Esophagus muscularis mucosa (tissue), 4 donors: ENCODE data around the gene SGCE. TPM values are rescaled to one million over a fixed set of nuclear protein-coding genes. Genes with fewer than 3 reads are reported as not detected.
A peak's percentile ranks its signal among the peaks of the same experiment; 100 is the strongest.

ENCODE experiments used
- DNase-seq: peaks from one replicate; pipeline ENCODE4 v3.0.0-alpha.2; 2017; ENCODE audit errors: extremely low spot score
- H3K27ac ChIP-seq, 4 donors: fragments of 200-600 bp; sonication (generic); replicated peaks in 1 of 4; 1 replicate in 3 of 4; 2 replicates in 1 of 4; pipeline ENCODE4 v1.5.1; 2016 to 2019; ENCODE audit warnings: mild to moderate bottlenecking in 1 of 4
- H3K27me3 ChIP-seq, 4 donors: fragments of 200-600 bp; sonication (generic); one replicate each; pipeline versions ENCODE4 v1.5.1 to v1.6.0; 2016 to 2019
- H3K36me3 ChIP-seq, 4 donors: fragments of 200-600 bp; sonication (generic); one replicate each; pipeline ENCODE4 v1.5.1; 2016 to 2019
- H3K4me1 ChIP-seq, 4 donors: fragments of 200-600 bp; sonication (generic); one replicate each; pipeline ENCODE4 v1.5.1; 2016 to 2019
- H3K4me3 ChIP-seq, 4 donors: fragments of 200-600 bp; sonication (generic); 1 replicate in 2 of 4; 2 replicates in 2 of 4; pipeline ENCODE4 v1.5.1; 2016 to 2019; ENCODE audit warnings: mild to moderate bottlenecking in 4 of 4, moderate library complexity in 1 of 4
- H3K9me3 ChIP-seq, 4 donors: fragments of 200-600 bp; sonication (generic); 1 replicate in 3 of 4; 2 replicates in 1 of 4; pipeline ENCODE4 v1.5.1; 2016 to 2019
- CTCF ChIP-seq, 3 experiments: fragments of 200-600 bp in 2 of 3; fragments of 450-650 bp in 1 of 3; sonication (generic) in 2 of 3; IDR thresholded peaks; one replicate each; pipeline ENCODE4 v1.5.1; 2017 to 2019; ENCODE audit warnings: antibody characterized with exemption in 3 of 3, mild to moderate bottlenecking in 2 of 3, moderate library complexity in 1 of 3
- EP300 ChIP-seq: sonication (generic); formaldehyde crosslinking; IDR thresholded peaks from one replicate; pipeline ENCODE4 v1.6.1; 2017; ENCODE audit warnings: antibody characterized with exemption
- POLR2A ChIP-seq: fragments of 450-650 bp; IDR thresholded peaks from one replicate; pipeline ENCODE4 v1.6.1; 2017; ENCODE audit warnings: antibody characterized with exemption, moderate library complexity, mild to moderate bottlenecking, low read depth
- POLR2AphosphoS5 ChIP-seq, 2 donors: sonication (generic); formaldehyde crosslinking; IDR thresholded peaks; one replicate each; pipeline ENCODE4 v1.6.1; 2017; ENCODE audit warnings: antibody characterized with exemption in 2 of 2
- WGBS: methylation state at CpG from one replicate; pipeline ENCODE4 v1.1.5; 2018; 5-methylcytosine and 5-hydroxymethylcytosine counted together
- intact Hi-C: fragments of 100-400 bp; cut with DNase I; formaldehyde crosslinking; loops from one replicate; pipeline ENCODE4 v1.15.1; 2023
- total RNA-seq, 4 donors: library from RNA; depleted of rRNA; stranded (reverse); fragments of >200 nt; gene quantifications; one replicate each; pipeline versions ENCODE4 v1.1.0 to v1.2.1, GENCODE V29; 2016

The SGCE gene
- total RNA-seq, 4 donors from 2014 or later = 72.6 to 135 (median 88.1) TPM

- peak; percentile 83 for DNase-seq
- no peak for TF ChIP-seq POLR2A
- no peak for TF ChIP-seq EP300
- TF ChIP-seq CTCF (IDR thresholded peaks at IDR 0.05) = no peak
- TF ChIP-seq POLR2AphosphoS5 (IDR thresholded peaks at IDR 0.05) = no peak
- 71% methylated on average over 36 of the region's 36 CpGs for WGBS
- Histone ChIP-seq H3K36me3 (no peaks in the 10 kb centered on the region), H3K9me3 (no peaks in the 10 kb centered on the region), H3K4me1 (peaks cover 3 to 25% (median 16%) of the 10 kb centered on the region in 4 donors), H3K4me3 (peak overlapping the region; percentile 67 to 82 (median 74)), H3K27ac (peak overlapping the region in 3 of 4 donors; percentile 78 to 86 (median 84)), H3K27me3 (peaks cover 0 to 3% (median 0%) of the 10 kb centered on the region in 4 donors)
- intact Hi-C loops = loop anchor here (5.0 kb wide), 1 partner anchor 205 kb away; no protein-coding TSS in a partner anchor
These were observed 1.2 kb upstream of the SGCE start for GRCh38 chr7:94656925-94657731.

DNA sequence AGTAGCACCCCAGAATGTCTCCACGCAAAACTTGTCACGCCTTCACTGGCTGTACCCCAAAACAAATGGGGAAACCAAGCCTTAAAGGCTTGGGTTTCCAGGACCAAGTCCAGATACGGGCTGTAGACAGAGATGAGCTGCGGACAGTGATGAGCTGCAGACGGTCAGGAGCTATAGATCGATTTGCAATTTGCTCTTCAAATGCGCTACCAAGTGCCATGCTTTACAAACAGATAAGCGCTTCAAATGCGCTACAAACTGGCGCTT, 658 bp upstream of the SGCE start:
- H3K4me3 ChIP-seq = peak overlapping the region; percentile 67 to 82 (median 74)
- H3K27ac ChIP-seq = peak overlapping the region; percentile 78 to 86 (median 82)
- H3K9me3 ChIP-seq = no peaks in the 10 kb centered on the region
- H3K4me1 ChIP-seq = peaks cover 3 to 25% (median 16%) of the 10 kb centered on the region in 4 donors
- intact Hi-C loops = loop anchor here (5.0 kb wide), 1 partner anchor 204 kb away; no protein-coding TSS in a partner anchor
- 49% methylated on average over 10 of the region's 10 CpGs for WGBS
- H3K27me3 ChIP-seq = peaks cover 0 to 3% (median 0%) of the 10 kb centered on the region in 4 donors
- TF ChIP-seq POLR2A (no peak), EP300 (no peak), POLR2AphosphoS5 (IDR thresholded peaks at IDR 0.05) (no peak), CTCF (IDR thresholded peaks at IDR 0.05) (no peak)
- H3K36me3 ChIP-seq = no peaks in the 10 kb centered on the region
- no peak for DNase-seq

- TF ChIP-seq POLR2AphosphoS5 (IDR thresholded peaks at IDR 0.05) (no peak), CTCF (IDR thresholded peaks at IDR 0.05) (no peak), EP300 (no peak), POLR2A (no peak)
- DNase-seq = no peak
- H3K4me1 ChIP-seq = peaks cover 3 to 28% (median 17%) of the 10 kb centered on the region in 4 donors
- H3K27ac ChIP-seq = peak overlapping the region; percentile 78 to 86 (median 82)
- H3K36me3 ChIP-seq = no peaks in the 10 kb centered on the region
- under 1% methylated on average over 37 of the region's 38 CpGs for WGBS
- H3K9me3 ChIP-seq = no peaks in the 10 kb centered on the region
- peak overlapping the region; percentile 67 to 82 (median 74) for H3K4me3 ChIP-seq
- intact Hi-C loops = loop anchor here (5.0 kb wide), 1 partner anchor 203 kb away; no protein-coding TSS in a partner anchor
- peaks cover 0 to 3% (median 0%) of the 10 kb centered on the region in 4 donors for H3K27me3 ChIP-seq
These were observed 646 bp downstream of the SGCE start for GRCh38 chr7:94655126-94655847.

- intact Hi-C loops = loop anchor here (5.0 kb wide), 1 partner anchor 202 kb away; no protein-coding TSS in a partner anchor
- H3K27ac ChIP-seq = peak overlapping the region; percentile 78 to 86 (median 82)
- peaks cover 0 to 3% (median 0%) of the 10 kb centered on the region in 4 donors for H3K27me3 ChIP-seq
- H3K9me3 ChIP-seq = no peaks in the 10 kb centered on the region
- no peaks in the 10 kb centered on the region for H3K36me3 ChIP-seq
- H3K4me3 ChIP-seq = peak overlapping the region; percentile 67 to 82 (median 74)
- no peak for DNase-seq
- TF ChIP-seq CTCF (IDR thresholded peaks at IDR 0.05) (no peak), POLR2A (no peak), EP300 (no peak)
- H3K4me1 ChIP-seq = peaks cover 3 to 32% (median 20%) of the 10 kb centered on the region in 4 donors
- WGBS = 9% methylated on average over 11 of the region's 11 CpGs
These were observed 1.2 kb downstream of the SGCE start for GRCh38 chr7:94654783-94655125.
